Liver (tissue), 9 donors: ENCODE results near the gene YAF2. TPM values are rescaled to one million over a fixed set of nuclear protein-coding genes. Genes with fewer than 3 reads are reported as not detected.

Source experiments
- DNase-seq: peaks from one replicate; pipeline ENCODE4 v3.0.0-alpha.2; 2017; ENCODE audit warnings: low spot score
- H3K27ac ChIP-seq, 2 donors: one replicate each; pipeline ENCODE4 v1.7.0; 2013; ENCODE audit warnings: inconsistent platforms in 2 of 2, low read length in 2 of 2, control low read depth in 1 of 2, low read depth in 1 of 2, mild to moderate bottlenecking in 1 of 2
- H3K27me3 ChIP-seq, 4 donors: one replicate each; pipeline versions ENCODE4 v1.6.1 to v1.7.0; 2013; ENCODE audit warnings: low read length in 3 of 4, inconsistent platforms in 1 of 4, mild to moderate bottlenecking in 1 of 4, moderate library complexity in 1 of 4; ENCODE audit not compliant: control insufficient read depth in 4 of 4, insufficient read depth in 4 of 4
- H3K36me3 ChIP-seq, 4 donors: one replicate each; pipeline versions ENCODE4 v1.6.1 to v1.7.0; 2013; ENCODE audit warnings: low read length in 3 of 4, mild to moderate bottlenecking in 3 of 4, low read depth in 1 of 4, moderate library complexity in 1 of 4; ENCODE audit not compliant: control insufficient read depth in 4 of 4, insufficient read depth in 3 of 4
- H3K4me1 ChIP-seq, 4 donors: one replicate each; pipeline versions ENCODE4 v1.6.1 to v1.7.0; 2013; ENCODE audit warnings: low read length in 3 of 4, mild to moderate bottlenecking in 3 of 4, moderate library complexity in 1 of 4; ENCODE audit not compliant: control insufficient read depth in 4 of 4, insufficient read depth in 4 of 4
- H3K4me3 ChIP-seq, 3 donors: one replicate each; pipeline versions ENCODE4 v1.6.1 to v1.7.0; 2013; ENCODE audit warnings: low read length in 3 of 3, control low read depth in 1 of 3, low read depth in 1 of 3, mild to moderate bottlenecking in 1 of 3
- H3K9ac ChIP-seq, 2 donors: one replicate each; pipeline ENCODE4 v1.7.0; 2013; ENCODE audit warnings: low read length in 2 of 2, mild to moderate bottlenecking in 2 of 2, moderate library complexity in 2 of 2, control low read depth in 1 of 2, low read depth in 1 of 2
- H3K9me3 ChIP-seq, 4 donors: one replicate each; pipeline versions ENCODE4 v1.6.1 to v1.7.0; 2013; ENCODE audit warnings: low read length in 3 of 4; ENCODE audit not compliant: control insufficient read depth in 4 of 4
- CTCF ChIP-seq: fragments of 150-350 bp; IDR thresholded peaks from 2 replicates; pipeline ENCODE4 v1.5.1; 2017; ENCODE audit warnings: improper control_type of control experiment, low read depth, low read length; ENCODE audit not compliant: missing input control
- EGR1 ChIP-seq, 2 donors: IDR thresholded peaks; 2 replicates each; pipeline ENCODE4 v1.6.1; 2016 to 2018; ENCODE audit warnings: antibody characterized with exemption in 2 of 2, low read depth in 2 of 2
- FOXA1 ChIP-seq: IDR thresholded peaks from 2 replicates; pipeline ENCODE4 v1.6.1; 2016; ENCODE audit warnings: antibody characterized with exemption
- FOXA2 ChIP-seq: IDR thresholded peaks from 2 replicates; pipeline ENCODE4 v1.6.1; 2016; ENCODE audit warnings: antibody characterized with exemption
- GABPA ChIP-seq, 2 donors: IDR thresholded peaks in 1 of 2; conservative IDR thresholded peaks in 1 of 2; 2 replicates each; pipeline ENCODE4 v1.6.1; 2016; ENCODE audit warnings: antibody characterized with exemption in 2 of 2, mild to moderate bottlenecking in 1 of 2, moderate library complexity in 1 of 2
- HNF4A ChIP-seq, 2 donors: conservative IDR thresholded peaks; 2 replicates each; pipeline ENCODE4 v1.6.1; 2016; ENCODE audit warnings: antibody characterized with exemption in 2 of 2, mild to moderate bottlenecking in 2 of 2
- HNF4G ChIP-seq: IDR thresholded peaks from 2 replicates; pipeline ENCODE4 v1.6.1; 2016; ENCODE audit warnings: antibody characterized with exemption
- JUND ChIP-seq, 2 donors: IDR thresholded peaks; 2 replicates each; pipeline ENCODE4 v1.6.1; 2016; ENCODE audit warnings: antibody characterized with exemption in 2 of 2
- NR2F2 ChIP-seq: IDR thresholded peaks from 2 replicates; pipeline ENCODE4 v1.6.1; 2016; ENCODE audit warnings: antibody characterized with exemption
- RAD21 ChIP-seq, 2 donors: IDR thresholded peaks; 2 replicates each; pipeline ENCODE4 v1.6.1; 2016; ENCODE audit warnings: antibody characterized with exemption in 2 of 2, mild to moderate bottlenecking in 2 of 2
- REST ChIP-seq: IDR thresholded peaks from 2 replicates; pipeline ENCODE4 v1.6.1; 2016; ENCODE audit warnings: antibody characterized with exemption, mild to moderate bottlenecking
- RXRA ChIP-seq, 2 donors: IDR thresholded peaks; 2 replicates each; pipeline ENCODE4 v1.6.1; 2017 to 2018; ENCODE audit warnings: antibody characterized with exemption in 2 of 2, mild to moderate bottlenecking in 1 of 2
- SP1 ChIP-seq: IDR thresholded peaks from 2 replicates; pipeline ENCODE4 v1.6.1; 2018; ENCODE audit warnings: antibody characterized with exemption, mild to moderate bottlenecking
- TAF1 ChIP-seq: conservative IDR thresholded peaks from 2 replicates; pipeline ENCODE4 v1.6.1; 2016; ENCODE audit warnings: antibody characterized with exemption, mild to moderate bottlenecking
- YY1 ChIP-seq: IDR thresholded peaks from 2 replicates; pipeline ENCODE4 v1.6.1; 2016; ENCODE audit warnings: antibody characterized with exemption, mild to moderate bottlenecking
- WGBS: extraction: QIAGEN DNeasy Blood & Tissue Kit; methylation state at CpG from one replicate; pipeline ENCODE4 v1.1.7; 2013; 5-methylcytosine and 5-hydroxymethylcytosine counted together
- polyA plus RNA-seq, 2 donors: library from polyadenylated mRNA; stranded (reverse) in 1 of 2; unstranded in 1 of 2; fragments of 200-250 nt in 1 of 2; fragments of >200 nt in 1 of 2; fragmentation: Nextera tagmentation in 1 of 2; extraction: Ambion mirVana in 1 of 2; gene quantifications; one replicate each; pipeline versions ENCODE4 v1.2.1 to v1.2.3, GENCODE V29; 2013 to 2015
- total RNA-seq, 2 donors: library from RNA; depleted of rRNA; stranded (reverse); fragments of >200 nt; gene quantifications; one replicate each; pipeline ENCODE4 v1.2.3, GENCODE V29; 2014
- TF ChIP-seq, protein P1 (sequence below): IDR thresholded peaks from 2 replicates; pipeline ENCODE4 v1.6.1; 2016; ENCODE audit warnings: antibody characterized with exemption
- TF ChIP-seq, protein P2 (sequence below): IDR thresholded peaks from 2 replicates; pipeline ENCODE4 v1.6.1; 2016; ENCODE audit warnings: antibody characterized with exemption
- TF ChIP-seq, protein P3 (sequence below): IDR thresholded peaks from 2 replicates; pipeline ENCODE4 v1.6.1; 2016; ENCODE audit warnings: antibody characterized with exemption
- donor health status: healthy.
- donor health status: healthy.
- donor health status: healthy.
- donor health status: healthy.
- donor health status: healthy.

Gene YAF2
- total and polyA plus RNA-seq, 4 donors, result 7.3 to 22.9 (median 16.2) TPM

GRCh38 chr12:42208574-42208973, 29.5 kb downstream of the YAF2 start:
- H3K27ac ChIP-seq, result no peak overlapping the region
- no peak overlapping the region for H3K4me3 ChIP-seq
- TF ChIP-seq, protein P1, sequence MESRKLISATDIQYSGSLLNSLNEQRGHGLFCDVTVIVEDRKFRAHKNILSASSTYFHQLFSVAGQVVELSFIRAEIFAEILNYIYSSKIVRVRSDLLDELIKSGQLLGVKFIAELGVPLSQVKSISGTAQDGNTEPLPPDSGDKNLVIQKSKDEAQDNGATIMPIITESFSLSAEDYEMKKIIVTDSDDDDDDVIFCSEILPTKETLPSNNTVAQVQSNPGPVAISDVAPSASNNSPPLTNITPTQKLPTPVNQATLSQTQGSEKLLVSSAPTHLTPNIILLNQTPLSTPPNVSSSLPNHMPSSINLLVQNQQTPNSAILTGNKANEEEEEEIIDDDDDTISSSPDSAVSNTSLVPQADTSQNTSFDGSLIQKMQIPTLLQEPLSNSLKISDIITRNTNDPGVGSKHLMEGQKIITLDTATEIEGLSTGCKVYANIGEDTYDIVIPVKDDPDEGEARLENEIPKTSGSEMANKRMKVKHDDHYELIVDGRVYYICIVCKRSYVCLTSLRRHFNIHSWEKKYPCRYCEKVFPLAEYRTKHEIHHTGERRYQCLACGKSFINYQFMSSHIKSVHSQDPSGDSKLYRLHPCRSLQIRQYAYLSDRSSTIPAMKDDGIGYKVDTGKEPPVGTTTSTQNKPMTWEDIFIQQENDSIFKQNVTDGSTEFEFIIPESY, result no peak
- TF ChIP-seq, protein P2, sequence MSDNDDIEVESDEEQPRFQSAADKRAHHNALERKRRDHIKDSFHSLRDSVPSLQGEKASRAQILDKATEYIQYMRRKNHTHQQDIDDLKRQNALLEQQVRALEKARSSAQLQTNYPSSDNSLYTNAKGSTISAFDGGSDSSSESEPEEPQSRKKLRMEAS, result no peak
- TF ChIP-seq JUND (IDR thresholded peaks at IDR 0.05) (no peak), EGR1 (IDR thresholded peaks at IDR 0.05; ENCODE audit: low read depth in 2 of 2) (no peak), FOXA1 (no peak), SP1 (no peak), CTCF (no peak), HNF4A (conservative IDR thresholded peaks at IDR 0.05) (no peak), RXRA (IDR thresholded peaks at IDR 0.05) (no peak), GABPA (IDR thresholded peaks at IDR 0.05 in 1 of 2, conservative IDR thresholded peaks at IDR 0.05 in 1 of 2) (no peak), TAF1 (no peak), RAD21 (IDR thresholded peaks at IDR 0.05) (no peak), NR2F2 (no peak)
- TF ChIP-seq, protein P3, sequence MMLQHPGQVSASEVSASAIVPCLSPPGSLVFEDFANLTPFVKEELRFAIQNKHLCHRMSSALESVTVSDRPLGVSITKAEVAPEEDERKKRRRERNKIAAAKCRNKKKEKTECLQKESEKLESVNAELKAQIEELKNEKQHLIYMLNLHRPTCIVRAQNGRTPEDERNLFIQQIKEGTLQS, result no peak
- H3K9me3 ChIP-seq, result no peaks in the 10 kb centered on the region
- no peaks in the 10 kb centered on the region for H3K27me3 ChIP-seq
- WGBS, result 98% methylated on average over 2 of the region's 2 CpGs
- H3K4me1 ChIP-seq, result no peaks in the 10 kb centered on the region
- H3K9ac ChIP-seq, result no peak overlapping the region
- peaks cover 0 to 5% (median 3%) of the 10 kb centered on the region in 4 donors for H3K36me3 ChIP-seq
- DNase-seq, result no peak

- Histone ChIP-seq H3K4me1 (no peaks in the 10 kb centered on the region), H3K27ac (no peak overlapping the region), H3K36me3 (peaks cover 0 to 5% (median 1%) of the 10 kb centered on the region in 4 donors), H3K9me3 (no peaks in the 10 kb centered on the region), H3K27me3 (no peaks in the 10 kb centered on the region), H3K9ac (no peak overlapping the region), H3K4me3 (no peak overlapping the region)
- no peak for DNase-seq
- TF ChIP-seq FOXA2 (no peak), HNF4G (no peak), REST (no peak), FOXA1 (no peak), CTCF (no peak), TAF1 (no peak), GABPA (IDR thresholded peaks at IDR 0.05 in 1 of 2, conservative IDR thresholded peaks at IDR 0.05 in 1 of 2) (no peak), RXRA (IDR thresholded peaks at IDR 0.05) (no peak), YY1 (no peak)
- 97% methylated on average over 1 of the region's 1 CpG for WGBS
Measured at GRCh38 chr12:42204819-42205218, 33.2 kb downstream of the YAF2 start.
